Endometrium (tissue), 2 donors: ENCODE measurements around the gene SMIM44.
"Not testable (repeated sequence)": the region's sequence is repeated elsewhere in the genome, so short reads cannot be mapped to it uniquely, and the experiment has no call there.

Experiments
- FAIRE-seq: peaks from 2 replicates; lab custom pipeline; 2012; peaks lifted over from hg19 to GRCh38; lab: Jason Lieb, UNC
- donor health status: control.
- donor health status: control.

The SMIM44 gene

DNA sequence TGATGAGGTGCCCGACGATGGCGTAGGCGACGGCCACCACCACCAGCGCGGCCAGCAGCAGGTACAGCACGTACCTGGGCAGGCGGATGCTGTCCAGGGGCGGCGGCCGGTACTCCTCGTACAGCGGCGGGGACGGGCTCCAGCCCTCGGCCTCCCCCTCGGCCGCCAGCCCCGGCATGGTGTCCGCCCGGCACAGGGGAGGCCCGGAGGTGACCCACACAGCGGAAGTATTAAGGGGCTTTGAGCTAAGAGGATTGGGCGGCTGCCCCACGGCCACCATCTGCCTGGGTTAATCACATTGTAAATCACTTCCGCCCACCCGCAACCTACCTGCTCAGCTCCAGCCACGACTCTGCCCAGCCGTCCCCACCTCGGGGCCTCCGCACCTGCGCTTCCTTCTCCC lies at the start of gene SMIM44:
Gene SMIM44, minus strand, starts transcription at position 216 of the 403 bp plus-strand sequence. Its CDS starts 38 bp downstream, at position 178.
- no peak for FAIRE-seq

DNA sequence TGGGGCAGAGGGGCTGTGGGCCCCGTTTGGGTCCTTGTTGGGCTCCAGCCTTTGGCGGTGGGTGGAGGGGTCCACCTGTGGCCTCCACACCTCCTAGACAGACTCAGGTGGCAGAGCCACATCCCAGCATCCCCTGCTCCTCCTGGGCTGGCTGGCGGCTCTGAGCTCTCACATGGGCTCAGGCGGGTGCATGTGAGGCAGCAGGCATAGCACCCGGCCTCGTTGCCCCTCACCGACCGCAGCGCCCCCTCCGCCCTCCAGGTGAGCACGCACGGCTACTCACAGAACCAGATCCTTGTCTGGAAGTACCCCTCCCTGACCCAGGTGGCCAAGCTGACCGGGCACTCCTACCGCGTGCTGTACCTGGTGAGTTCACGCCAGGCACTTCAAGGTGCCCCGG lies 49.8 kb upstream of the SMIM44 start:
- no peak for FAIRE-seq

GRCh38 chr19:3532154-3532786 lies 49.0 kb upstream of the SMIM44 start:
- no peak for FAIRE-seq

GRCh38 chr19:3531716-3532115 lies 48.5 kb upstream of the SMIM44 start:
- no peak for FAIRE-seq

GRCh38 chr19:3530389-3530788 lies 47.1 kb upstream of the SMIM44 start:
- FAIRE-seq: no peak

GRCh38 chr19:3529299-3529698 lies 46.1 kb upstream of the SMIM44 start:
- not testable (repeated sequence) for FAIRE-seq

DNA sequence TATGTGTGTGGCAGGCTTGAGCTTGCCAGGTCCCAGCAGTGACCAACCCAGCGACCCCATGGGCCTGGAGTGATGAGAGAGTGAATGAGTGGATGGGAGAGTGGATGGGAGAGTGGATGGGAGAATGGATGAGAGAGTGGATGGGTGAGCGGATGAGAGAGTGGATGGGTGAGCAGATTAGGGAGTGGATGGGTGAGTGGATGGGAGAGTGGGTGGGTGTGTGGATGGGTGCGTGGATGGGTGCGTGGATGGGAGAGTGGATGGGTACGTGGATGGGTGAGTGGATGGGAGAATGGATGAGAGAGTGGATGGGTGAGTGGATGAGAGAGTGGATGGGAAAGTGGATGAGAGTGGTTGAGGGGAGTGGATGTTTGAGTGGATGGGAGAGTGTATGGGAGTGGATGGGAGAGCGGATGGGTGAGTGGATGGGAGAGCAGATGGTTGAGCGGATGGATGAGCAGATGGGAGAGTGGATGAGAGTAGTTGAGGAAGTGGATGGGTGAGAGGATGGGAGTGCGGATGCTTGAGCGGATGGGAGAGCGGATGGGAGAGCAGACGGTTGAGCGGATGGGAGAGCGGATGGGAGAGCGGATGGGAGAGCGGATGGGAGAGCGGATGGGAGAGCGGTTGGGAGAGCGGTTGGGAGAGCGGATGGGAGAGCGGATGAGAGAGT lies 45.4 kb upstream of the SMIM44 start:
- FAIRE-seq: no peak

GRCh38 chr19:3528080-3528479 lies 44.8 kb upstream of the SMIM44 start:
- no peak for FAIRE-seq

DNA sequence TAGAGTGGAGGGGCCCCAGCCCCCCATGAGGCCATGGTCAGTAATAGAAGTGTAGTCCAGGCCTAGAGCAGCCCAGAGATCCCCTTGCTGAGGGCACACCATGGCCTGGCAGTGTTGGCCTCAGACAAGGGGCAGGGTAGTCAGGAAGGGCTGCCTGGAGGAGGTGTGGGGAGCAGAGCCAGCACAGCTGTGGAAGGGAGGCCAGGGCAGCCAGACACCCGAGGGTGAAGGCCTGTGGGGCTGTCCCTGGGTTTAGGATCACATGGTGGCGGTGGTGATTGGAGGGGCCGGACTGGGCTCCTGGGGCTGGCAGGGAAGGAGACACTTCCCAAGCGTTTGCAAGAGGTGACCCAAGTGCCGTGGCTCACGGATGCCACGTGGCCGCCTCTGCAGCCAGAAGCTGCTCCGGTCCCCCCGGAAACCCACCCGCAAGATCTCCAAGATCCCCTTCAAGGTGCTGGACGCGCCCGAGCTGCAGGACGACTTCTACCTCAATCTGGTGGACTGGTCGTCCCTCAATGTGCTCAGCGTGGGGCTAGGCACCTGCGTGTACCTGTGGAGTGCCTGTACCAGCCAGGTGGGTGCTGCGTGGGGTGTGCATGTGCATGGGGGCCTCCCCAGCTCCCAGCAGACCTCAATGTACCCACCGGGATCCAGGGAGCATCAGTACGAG lies 44.1 kb upstream of the SMIM44 start:
- FAIRE-seq: no peak

GRCh38 chr19:3526507-3527237 lies 43.4 kb upstream of the SMIM44 start:
- no peak for FAIRE-seq

DNA sequence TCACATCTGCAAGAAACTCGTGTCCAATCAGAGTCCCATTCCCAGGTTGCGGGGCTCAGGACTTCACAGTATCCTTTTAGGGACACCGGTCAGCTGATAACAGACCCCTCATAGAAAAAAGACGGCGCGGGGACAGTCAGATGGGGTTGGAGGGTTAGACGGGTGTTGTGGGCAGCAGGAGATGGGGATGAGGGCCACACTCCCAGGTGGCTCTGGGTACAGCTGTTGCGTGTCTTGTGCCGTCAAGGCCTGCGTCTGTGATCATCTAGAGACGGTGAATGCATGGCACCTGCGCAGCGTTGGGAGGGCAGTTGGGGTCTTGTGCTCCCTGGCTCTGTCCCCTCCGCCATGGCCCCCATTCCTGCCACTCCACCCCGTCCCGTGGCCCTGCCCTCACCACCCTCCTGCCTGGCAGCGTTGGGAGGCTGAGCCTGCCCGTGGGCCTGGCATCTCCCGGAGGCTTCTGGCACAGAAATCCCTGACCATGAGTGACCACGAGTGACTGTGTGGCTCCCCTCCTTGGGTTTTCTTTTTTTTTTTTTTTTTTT lies 41.7 kb upstream of the SMIM44 start:
- FAIRE-seq: no peak

DNA sequence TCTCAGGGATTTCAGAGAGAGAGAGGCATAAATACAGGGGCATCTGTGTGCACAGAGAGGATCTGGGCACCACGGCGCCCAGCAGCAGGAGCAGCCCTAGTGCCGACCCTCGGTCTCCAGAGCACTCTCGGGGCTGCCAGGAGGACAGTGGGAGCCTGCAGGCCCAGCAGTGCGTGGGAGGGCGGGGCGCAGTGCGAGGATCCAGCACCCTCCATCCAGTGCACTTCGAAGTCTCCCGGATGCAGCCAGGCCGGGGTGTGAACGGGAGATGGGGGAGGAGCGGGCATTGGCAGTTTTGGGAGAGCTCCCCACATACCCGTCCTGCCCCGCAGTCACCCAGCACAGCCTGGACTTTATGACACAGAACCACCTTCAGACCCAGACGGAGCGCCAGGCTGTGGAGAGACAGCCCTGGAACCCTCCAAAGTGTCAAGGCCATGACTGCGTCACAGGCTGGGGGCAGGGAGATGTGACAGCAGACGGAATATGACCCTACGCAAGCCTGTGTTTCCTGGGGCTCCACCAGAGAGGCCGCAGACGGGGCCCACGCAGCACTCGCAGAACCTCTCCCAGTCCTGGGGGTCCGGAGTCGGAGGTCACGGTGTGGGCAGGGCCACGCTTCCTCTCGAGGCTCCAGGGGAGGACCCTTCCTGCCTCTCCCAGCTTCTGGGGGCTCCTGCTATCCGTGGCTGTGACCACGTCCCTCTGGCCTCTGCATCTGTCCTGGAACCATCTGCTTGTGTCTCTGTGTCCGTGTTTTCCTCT lies 41.0 kb upstream of the SMIM44 start:
- FAIRE-seq: no peak

- no peak for FAIRE-seq
These were observed 40.3 kb upstream of the SMIM44 start for GRCh38 chr19:3523361-3524077.

- FAIRE-seq: no peak
These were observed 39.5 kb upstream of the SMIM44 start for GRCh38 chr19:3522421-3523360.

- FAIRE-seq: no peak
These were observed 37.8 kb upstream of the SMIM44 start for GRCh38 chr19:3521104-3521445.

GRCh38 chr19:3520166-3521103 lies 37.2 kb upstream of the SMIM44 start:
- no peak for FAIRE-seq

GRCh38 chr19:3519126-3519525 lies 35.9 kb upstream of the SMIM44 start:
- FAIRE-seq: no peak

DNA sequence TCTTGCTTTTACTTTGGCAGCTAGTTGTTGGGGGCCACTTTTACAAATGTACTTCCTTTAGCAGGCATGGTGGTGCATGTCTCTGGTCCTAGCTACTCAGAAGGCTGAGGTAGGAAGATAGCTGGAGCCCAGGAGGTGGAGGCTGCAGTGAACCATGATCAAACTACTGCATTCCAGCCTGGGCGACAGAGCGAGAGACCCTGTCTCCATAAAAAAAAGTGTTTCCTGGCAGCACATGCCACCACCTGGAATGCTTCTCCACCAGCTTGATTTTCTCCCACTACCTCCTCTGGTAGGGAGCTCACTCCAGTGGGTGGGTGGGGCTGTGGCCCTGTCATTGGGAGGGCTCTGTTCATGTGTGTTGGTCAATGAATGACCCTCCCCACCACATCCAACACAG lies 35.4 kb upstream of the SMIM44 start:
- no peak for FAIRE-seq

DNA sequence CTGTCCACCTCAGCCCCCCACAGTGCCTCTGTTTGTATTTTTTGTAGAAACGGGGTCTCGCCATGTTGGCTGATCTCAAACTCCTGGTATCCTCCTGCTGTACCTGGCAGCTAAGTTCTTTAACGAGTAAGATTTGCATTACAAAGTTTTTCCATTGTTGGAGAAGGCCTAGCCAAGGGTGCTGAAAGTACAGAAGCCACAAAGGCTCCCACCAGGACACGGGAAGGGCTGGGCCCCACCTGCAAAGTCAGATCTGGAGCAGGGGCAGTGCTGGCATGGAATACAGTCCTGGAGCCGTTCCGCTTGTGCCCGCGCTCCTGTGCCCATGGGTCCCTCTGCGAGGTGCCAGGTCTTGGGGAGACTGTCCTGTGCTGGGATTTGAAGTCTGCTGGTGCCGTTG lies 35.0 kb upstream of the SMIM44 start:
- FAIRE-seq: no peak
